GM03348 (cell line): ENCODE data around the gene CAGE1.

Experiments
- DNase-seq: peaks from one replicate; pipeline ENCODE4 v3.0.0; 2012; ENCODE audit warnings: low spot score

CAGE1 gene

GRCh38 chr6:7389451-7390225 lies at the start of gene CAGE1, which contains the start of gene RIOK1:
Gene CAGE1 (minus strand): TSS chr6:7389742. CDS start chr6:7387173, 2,569 bp downstream.
Gene RIOK1 (plus strand): TSS chr6:7389808. CDS start chr6:7390003, 195 bp downstream.
- peak; percentile 97 for DNase-seq

GRCh38 chr6:7439228-7439627 lies 49.7 kb upstream of the CAGE1 start:
- no peak for DNase-seq

- no peak for DNase-seq
Observed at GRCh38 chr6:7438011-7438410, 48.5 kb upstream of the CAGE1 start.

GRCh38 chr6:7434672-7435071 lies 45.1 kb upstream of the CAGE1 start:
- no peak for DNase-seq

- no peak for DNase-seq
Observed at GRCh38 chr6:7433121-7433617, 43.6 kb upstream of the CAGE1 start.

- no peak for DNase-seq
Observed at GRCh38 chr6:7432391-7433120, 43.0 kb upstream of the CAGE1 start.

GRCh38 chr6:7431674-7432390 lies 42.3 kb upstream of the CAGE1 start:
- DNase-seq, result no peak

- DNase-seq, result no peak
Observed at GRCh38 chr6:7431313-7431673, 41.8 kb upstream of the CAGE1 start.

GRCh38 chr6:7426447-7427169 lies 37.1 kb upstream of the CAGE1 start:
- DNase-seq, result no peak

- DNase-seq, result no peak
Observed at GRCh38 chr6:7425808-7426190, 36.3 kb upstream of the CAGE1 start.

GRCh38 chr6:7424967-7425807 lies 35.6 kb upstream of the CAGE1 start:
- DNase-seq, result peak; percentile 82

GRCh38 chr6:7424058-7424457 lies 34.5 kb upstream of the CAGE1 start:
- no peak for DNase-seq

- no peak for DNase-seq
Observed at GRCh38 chr6:7421066-7421465, 31.5 kb upstream of the CAGE1 start.

GRCh38 chr6:7419065-7419464 lies 29.5 kb upstream of the CAGE1 start:
- no peak for DNase-seq

GRCh38 chr6:7418238-7418905 lies 28.8 kb upstream of the CAGE1 start:
- no peak for DNase-seq

GRCh38 chr6:7417684-7418083 lies 28.1 kb upstream of the CAGE1 start:
- DNase-seq, result no peak

- DNase-seq, result peak; percentile 89
Observed at GRCh38 chr6:7414811-7415210, 25.3 kb upstream of the CAGE1 start.

- no peak for DNase-seq
Observed at GRCh38 chr6:7413151-7413823, 23.7 kb upstream of the CAGE1 start.

- no peak for DNase-seq
Observed at GRCh38 chr6:7411328-7411727, 21.8 kb upstream of the CAGE1 start.

GRCh38 chr6:7410851-7411250 lies 21.3 kb upstream of the CAGE1 start:
- no peak for DNase-seq
